Measurements from ENCODE around the gene DESI2. TPM values are rescaled to one million over a fixed set of nuclear protein-coding genes. Genes with fewer than 3 reads are reported as not detected.
A peak's percentile ranks its signal among the peaks of the same experiment; 100 is the strongest.

Gene DESI2
- total RNA-seq (2014; rRNA removed; shearing (Covaris generic)) = 52.9 and 57.4 TPM in 2 replicates

DNA sequence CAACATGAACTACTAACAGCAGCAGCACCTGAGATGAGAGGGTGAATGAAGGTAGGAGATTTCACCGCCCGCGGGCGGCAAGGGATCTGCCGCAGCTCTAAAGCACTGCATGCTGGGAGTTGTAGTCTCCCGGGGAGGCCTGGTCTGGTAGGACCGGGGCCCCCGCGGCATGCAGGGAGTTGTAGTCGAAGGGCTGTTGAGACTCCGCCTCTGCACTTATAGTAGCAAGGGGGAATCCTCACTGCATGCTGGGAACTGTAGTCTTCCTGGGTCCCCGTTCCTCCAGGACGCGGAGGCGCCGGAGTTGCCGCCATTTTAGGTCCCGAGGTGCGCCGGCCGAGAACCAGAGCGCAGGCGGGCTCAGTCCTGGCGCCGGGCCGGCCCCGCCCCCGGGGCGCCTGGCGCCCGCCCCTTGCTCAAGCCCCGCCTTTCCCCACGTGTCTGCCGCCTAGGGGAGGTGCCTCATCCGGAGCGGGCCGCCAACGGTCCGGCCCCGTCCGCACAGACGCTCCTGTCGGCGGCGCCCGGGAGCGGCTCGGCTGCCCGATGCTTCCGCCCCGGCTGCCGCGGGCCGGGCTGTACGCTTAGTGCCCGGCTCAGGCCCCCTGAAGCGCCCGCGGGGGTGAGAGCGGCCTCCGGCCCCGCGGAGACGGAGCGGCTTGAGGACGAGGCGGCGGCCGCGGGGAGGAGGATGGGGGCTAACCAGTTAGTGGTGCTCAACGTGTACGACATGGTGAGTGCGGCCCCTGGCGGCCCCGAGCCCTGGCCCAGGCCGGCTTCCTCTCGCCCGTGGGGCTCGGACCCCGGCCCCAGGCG, at the start of gene DESI2:
Gene DESI2 (plus strand): TSS at position 504 of the 816 bp plus-strand sequence. CDS start 188 bp downstream, at position 692.
- peak; percentile 99 for DNase-seq (ENCODE audit: low spot score)

DNA sequence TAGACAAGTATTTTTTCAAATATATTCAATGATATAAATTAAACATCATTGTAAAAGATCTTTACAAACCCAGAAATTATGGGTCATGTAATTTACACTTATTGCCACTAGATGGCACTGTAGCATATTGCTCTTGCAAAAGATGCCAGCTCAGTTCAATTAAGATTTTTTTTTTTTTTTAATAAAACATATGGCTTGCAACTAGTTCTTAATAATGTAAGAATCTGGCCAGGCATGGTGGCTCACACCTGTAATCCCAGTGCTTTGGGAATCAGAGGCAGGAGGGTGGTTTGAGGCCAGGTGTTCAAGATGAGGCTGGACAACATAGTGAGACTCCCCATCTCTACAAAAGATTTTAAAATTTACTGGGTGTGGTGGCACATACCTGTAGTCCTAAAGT, 49.4 kb upstream of the DESI2 start:
- no peak for DNase-seq (ENCODE audit: low spot score)

DNA sequence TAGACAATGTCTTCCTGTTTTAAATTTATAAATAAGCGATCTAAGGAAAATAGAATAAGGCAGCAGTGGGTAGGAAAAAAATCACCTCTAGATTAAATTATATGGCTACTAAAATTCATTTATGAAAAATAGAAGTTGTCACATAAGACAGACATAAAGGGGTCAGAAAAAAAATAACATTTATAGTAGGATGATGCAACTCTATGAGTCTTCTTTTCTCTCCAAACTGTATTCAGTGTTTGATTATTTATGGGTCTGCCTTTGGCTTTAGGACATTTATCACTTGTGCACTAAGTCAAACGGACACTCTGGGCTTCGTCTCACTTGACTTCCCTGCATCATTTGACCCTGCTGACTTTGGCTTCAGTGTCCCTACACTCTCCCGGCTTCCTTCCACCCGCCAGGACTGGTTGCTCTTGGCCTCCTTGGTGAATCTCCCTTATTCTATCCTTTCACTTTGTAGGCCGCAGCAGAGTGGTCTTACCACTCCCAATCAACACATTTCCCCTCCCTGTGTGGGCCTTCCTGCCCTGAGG, 47.0 kb upstream of the DESI2 start:
- no peak for DNase-seq (ENCODE audit: low spot score)

DNA sequence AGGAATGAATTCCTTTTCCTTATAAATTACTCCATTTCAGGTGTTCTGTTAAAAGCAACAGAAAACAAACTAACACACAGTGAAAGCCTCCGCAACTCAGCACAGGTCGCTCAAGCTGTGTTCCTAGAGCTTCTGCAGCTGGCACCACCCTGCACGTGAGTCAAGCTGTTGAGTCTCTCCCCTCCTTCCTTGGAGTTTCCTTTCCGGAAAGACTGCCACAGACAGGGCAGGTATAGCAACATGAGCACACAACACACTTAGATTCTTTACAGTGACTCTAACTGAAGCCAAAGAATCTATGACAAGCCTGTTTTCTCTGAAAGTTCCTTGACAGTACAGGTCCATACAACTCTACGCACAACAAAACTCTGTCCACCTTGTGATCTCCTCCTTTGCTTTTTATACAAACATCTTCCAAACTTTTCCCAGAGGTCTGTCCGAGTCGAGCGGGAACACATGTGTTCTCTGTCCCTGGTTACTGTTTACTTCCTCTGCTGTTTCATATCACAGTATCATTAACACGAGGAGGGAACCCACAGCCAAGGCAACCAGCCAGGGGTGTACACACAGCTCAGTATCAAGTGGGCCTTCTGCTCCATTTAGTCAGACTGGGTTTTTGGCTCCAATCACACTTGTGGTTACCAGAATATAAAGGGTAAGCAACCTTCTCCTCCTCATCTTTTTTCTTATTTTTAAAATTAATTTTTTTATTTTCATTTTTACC, 38.7 kb upstream of the DESI2 start:
- no peak for DNase-seq (ENCODE audit: low spot score)

DNA sequence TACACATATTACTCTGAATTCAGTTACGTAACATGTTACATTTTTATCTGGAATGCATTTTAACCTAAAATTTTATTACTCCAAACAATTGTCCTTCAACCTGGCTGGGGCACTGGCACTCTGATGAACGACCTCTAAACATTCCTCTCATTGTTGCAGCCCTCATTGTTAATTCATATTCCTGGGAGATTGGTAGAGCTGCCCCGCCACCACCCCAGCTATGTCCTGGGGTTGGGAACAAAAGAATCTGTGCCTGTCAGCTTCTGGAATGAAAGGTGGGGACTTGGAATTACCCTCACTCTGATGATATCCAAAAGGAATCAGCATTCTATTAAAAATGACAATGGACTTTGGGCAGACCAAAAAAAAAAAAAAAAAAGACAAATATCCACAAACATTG, 38.0 kb upstream of the DESI2 start:
- no peak for DNase-seq (ENCODE audit: low spot score)

DNA sequence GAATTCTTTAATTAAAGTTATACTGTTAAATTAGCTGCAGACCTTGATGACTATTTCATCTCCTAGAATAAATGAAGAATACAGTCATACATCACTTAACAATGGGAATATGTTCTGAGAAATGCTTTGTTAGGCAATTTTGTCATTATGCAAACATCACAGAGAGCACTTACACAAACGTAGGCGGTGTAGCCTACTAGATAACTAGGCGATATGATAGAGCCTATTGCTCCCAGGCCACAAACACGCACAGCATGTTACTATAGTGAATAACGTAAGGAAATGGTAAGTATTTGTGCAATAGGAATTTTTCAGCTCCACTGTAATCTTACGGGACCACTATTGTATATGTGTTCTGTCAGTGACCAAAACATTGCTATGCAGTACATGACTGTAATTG, 37.6 kb upstream of the DESI2 start:
- no peak for DNase-seq (ENCODE audit: low spot score)

DNA sequence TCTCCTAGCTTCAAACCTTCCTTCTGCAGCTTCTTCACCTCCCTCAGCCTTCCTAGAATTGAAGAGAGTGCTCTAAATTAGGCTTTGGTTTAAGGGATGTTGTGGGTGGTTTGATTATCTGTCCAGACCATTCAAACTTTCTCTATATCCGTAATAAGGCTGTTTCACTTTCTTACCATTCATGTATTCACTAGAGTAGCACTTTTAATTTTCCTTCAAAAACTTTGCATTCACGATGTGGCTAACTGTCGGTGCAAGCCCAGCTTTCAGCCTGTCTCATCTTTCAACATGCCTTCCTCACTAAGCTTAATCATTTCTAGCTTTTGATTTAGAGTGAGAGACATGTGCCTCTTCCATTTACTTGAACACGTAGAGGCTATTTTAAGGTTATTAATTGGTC, 26.2 kb upstream of the DESI2 start:
- no peak for DNase-seq (ENCODE audit: low spot score)

DNA sequence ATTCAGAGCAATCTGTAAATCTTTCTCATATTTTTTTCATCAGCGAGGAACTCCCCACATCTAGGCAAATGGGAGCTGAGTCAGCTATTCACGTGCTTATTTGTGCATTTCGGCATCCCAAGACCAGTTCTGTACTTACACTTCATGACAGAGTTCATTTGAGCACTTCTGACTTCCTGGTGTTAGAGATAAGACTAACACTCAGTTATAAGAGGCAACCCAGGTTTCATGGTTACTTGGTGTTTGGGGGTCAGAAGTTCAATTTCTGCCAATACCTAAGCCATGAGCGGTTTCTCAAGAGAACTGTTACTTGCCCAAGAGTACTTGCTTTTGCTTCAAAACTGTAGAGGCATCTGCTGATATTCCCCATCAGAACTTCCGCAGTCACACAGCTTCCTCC, 24.1 kb upstream of the DESI2 start:
- no peak for DNase-seq (ENCODE audit: low spot score)

DNA sequence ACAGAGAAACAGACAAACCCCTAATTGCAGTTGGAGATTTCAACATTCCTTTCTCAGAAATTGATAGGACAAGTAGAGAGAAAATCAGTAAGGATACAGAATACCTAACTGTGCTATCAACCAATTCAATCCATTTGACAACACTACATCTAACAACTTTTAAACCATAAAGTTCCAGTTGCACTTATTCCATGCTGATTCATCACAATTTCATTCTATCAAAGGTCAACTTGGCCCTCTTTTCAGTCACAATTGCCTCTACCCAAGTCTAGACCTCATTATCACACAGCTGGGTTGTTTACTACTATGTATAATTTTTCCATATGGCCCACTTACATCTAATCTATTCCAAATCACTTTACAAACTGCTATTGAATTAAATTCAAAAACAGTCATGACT, 19.8 kb upstream of the DESI2 start:
- no peak for DNase-seq (ENCODE audit: low spot score)

DNA sequence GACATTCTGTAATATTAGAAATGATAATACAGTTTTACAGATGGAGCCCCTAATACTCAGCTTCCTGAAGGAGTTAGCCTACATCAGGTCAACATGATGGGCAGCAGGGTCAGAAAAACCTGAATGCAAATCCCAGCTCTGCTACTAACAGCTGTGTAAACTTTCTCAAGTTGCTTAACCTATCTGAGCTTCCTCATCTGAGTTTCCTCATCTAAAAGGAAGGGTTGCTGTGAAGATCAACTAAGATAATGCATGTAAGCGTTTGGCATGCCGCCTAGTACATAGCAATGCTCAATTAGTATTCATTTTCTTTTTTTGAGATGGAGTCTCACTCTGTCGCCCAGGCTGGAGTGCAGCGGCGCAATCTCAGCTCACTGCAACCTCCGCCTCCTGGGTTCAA, 18.4 kb upstream of the DESI2 start:
- no peak for DNase-seq (ENCODE audit: low spot score)

DNA sequence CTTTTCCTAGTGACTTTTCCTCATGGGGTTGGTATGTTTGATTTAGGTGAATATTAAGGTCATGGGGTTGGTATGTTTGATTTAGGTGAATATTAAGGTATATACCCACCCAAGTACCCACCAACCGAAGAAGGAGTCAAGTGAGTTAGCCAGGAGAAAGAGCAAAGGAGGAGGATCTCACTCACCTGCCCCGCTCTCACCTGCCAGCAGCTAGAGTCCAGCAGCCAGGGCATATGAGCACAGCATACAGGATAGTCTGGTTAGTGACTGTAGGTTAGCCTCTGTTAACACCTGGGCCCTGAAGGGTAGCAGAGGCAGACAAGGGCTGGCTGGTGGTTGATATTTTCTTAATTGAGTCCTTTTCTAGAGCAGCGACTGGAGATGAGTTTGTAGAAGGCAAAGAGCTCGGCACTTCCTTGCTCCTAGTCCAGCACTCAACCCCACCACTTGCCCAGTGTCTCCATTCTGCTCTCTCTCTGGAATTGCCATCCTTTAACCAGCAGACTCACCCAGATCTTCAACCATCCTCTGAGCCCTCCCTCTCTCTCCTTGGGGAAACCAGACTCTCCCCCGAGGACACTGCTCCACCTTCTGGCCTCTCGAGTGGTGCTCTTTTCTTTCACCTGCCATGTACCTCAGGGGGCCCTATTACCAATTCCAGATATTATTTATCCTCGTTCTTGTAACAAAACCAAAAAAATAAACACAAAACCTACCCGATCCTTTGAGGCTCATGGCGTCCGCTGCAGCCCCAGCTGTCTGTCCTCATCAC, 16.3 kb upstream of the DESI2 start:
- no peak for DNase-seq (ENCODE audit: low spot score)

DNA sequence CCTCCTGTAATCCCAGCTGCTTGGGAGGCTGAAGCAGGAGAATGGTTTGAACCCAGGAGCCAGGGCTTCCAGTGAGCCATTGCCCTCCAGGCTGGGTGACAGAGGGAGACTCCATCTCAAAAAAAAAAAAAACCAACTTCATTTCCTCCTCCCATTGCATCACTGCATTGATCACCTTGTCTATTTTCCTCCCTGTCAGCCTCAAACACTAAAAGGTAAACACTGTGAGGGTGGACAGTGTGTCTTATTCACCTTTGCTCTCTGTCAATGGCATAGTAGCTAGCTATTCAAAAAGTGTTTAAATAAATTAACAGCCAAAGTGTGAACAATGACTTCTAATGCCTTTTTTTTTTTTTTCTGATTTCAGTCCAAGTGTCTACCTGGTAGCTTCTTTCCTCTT, 13.4 kb upstream of the DESI2 start:
- DNase-seq (ENCODE audit: low spot score) = no peak

DNA sequence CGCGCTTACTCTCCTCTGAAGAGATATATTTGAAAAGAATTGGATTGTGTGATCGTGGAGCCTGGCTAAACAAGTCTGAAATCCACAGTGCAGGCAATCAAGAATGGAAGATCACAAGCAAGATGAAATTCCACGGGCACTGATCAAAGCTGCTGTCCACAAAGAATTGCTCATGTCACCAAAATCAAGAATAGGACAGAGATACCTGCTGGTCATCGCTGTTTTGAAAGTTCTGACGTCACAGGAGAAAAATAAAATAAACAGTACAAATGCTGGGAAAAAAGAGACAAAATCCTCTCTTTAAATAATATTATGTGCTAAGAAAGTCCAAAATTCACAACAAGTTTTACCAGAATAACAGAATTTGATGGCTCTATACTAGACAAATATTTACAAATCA, 12.0 kb upstream of the DESI2 start:
- no peak for DNase-seq (ENCODE audit: low spot score)

DNA sequence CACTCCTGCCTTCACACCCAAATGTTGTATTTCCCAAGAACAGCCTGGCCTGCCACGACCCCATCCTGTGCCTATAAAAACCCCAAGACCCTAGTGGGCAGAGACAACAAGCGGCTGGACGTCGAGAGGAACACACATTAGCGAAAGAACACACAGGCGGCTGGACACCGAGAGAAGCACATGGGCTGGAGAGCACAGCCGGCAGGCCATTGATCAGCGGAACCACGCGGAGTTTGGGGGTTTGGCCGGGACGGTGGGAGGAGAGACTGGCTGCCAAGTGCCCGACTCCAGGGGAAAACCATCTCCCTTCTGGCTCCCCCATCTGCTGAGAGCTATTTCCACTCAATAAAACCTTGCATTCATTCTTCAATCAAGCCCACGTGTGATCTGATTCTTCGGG, 10.4 kb upstream of the DESI2 start:
- DNase-seq (ENCODE audit: low spot score) = no peak

DNA sequence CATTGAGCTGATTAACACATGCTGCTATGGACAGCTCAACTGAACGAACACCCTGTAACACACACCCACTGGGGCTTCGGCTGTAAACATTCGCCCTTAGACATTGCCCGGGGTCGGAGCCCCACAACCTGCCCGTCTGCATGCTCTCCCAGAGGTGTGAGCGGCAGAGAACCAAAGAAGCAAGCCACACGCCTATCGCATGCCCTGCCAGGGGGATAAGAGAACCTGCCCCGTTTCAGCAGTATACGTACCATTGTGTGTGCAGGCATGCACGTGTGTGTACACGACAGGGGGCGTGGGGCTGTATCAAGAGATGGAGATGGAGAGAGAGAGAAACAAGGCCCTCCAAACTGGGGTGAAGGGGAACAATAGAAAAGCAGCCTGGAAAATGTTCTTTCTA, 9.9 kb upstream of the DESI2 start:
- no peak for DNase-seq (ENCODE audit: low spot score)

DNA sequence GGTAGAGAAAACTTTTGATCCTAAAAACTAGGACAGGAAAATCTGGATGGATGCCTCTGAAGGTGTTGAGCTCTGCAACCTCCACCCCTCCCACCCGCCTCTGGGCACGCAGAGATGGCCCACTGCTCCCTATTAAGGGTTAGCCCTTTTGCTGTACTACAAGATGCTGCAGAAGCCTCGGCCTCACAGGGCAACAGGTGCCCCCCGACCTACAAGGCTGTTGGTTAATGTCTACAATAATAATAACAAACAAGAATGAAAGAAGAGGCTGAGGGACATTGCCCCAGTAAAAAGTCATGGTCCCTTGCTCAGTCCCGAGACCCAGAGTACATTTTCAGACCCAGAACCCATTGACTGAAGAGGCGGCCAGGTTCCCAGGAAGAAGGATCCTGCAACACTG, 7.5 kb upstream of the DESI2 start:
- no peak for DNase-seq (ENCODE audit: low spot score)

DNA sequence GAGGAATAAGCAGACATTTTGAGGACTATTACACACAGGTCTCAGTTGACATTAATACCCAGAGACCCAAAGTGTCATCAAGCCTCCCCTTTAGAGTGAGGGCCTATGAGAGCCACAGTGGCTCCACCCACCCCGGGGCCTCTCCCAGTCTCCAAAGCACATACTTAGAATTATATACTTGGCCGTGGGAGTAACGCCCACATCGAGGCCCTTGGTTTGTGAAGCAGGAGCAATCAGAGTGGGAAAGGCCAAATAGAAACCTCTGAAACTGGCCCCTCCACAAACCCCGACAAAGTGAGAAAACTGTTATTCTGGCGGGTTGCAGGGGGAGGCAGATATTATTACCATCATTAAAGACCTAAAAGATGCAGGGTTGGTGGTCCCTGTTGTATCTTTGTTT, 7.0 kb upstream of the DESI2 start:
- DNase-seq (ENCODE audit: low spot score) = no peak

DNA sequence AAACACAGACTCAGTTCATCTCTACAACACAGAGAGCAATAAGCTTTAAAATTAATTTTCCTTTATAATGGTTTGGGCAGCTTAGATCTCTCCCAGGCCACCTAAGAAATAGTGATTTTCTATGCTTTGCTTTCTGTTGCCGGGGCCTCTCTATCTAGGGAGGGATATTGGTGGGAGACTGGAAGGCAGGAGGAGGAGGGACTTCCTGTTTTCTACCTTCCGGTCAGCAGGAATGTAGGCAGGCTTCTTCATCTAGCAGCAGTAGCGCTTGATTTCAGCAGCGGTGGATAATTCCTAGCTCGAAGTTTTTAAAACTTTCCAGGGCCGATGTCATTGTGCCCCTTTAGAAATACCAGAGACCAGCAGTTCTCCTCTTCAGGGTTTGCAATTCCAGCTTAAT, 5.1 kb upstream of the DESI2 start:
- no peak for DNase-seq (ENCODE audit: low spot score)

DNA sequence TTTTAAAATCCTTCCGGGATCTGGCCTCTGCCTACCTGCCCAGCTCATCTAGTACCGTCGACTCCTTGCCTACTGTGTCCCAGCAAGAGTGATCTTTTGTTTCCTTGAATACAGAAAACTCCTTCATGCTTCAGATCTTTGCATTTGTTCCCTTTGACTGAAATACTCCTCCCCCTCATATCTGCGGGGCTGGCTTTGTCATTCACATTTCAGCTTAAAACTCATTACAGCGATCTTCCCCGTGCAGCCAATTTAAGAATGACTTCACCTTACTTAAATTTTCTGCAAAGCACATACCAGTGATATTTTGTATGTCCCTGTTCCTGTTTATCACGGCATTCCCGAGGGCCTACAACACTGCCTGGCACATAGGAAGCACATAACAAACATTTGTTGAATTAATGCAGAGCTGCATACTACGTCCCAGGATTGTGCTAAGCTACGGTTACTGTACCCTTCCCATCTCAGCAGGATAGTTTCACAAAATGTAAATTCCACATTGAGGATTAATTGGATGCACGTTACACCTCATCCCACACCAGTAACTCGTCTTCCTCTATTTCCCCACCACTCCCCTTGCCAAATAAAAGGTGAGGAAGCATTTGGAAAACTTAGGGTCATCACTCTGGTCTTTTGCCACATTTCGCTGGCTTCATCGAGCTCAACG, 837 bp upstream of the DESI2 start:
- no peak for DNase-seq (ENCODE audit: low spot score)

DNA sequence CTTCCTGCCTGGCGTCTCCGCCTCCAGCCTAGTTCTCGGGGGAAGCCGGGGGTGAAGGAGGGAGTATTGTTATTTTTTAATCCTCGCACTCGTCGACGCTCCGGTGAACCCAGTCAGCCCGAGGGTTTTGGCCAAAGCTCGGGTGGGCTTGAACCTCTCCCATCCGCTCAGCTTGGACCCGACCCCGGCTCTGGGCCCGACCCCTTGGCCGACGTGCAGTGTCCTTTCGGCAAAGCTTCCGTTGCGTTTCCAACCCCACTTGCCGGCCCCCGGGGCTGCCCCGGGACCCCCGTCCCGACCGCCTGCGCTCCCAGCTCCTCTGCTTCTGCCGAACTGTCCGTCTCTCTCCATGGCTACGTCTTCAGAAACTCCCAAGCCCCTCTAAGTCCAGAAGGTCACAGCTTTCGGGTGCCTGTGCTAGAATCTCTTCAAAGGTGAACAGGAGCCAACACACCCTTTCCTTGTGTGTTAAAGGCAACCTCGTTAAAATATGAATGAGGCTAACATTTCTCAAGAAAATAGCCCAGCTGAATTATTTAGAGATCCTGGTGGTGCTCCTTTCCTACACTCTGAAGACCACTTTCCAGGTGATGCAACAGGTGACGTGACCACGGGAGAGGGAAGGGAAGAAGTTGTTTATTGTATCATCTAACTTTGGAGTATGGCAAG, 647 bp downstream of the DESI2 start:
- no peak for DNase-seq (ENCODE audit: low spot score)
